NCI-H128 (cell line): Measurements from ENCODE around the gene NUBP1.
"Not testable (repeated sequence)": the region's sequence is repeated elsewhere in the genome, so short reads cannot be mapped to it uniquely, and the experiment has no call there.

Experiments used
- DNase-seq: peaks from one replicate; lab custom pipeline; 2025; ENCODE audit not compliant: unreplicated experiment; lab: John Stamatoyannopoulos, UW

NUBP1 gene

DNA sequence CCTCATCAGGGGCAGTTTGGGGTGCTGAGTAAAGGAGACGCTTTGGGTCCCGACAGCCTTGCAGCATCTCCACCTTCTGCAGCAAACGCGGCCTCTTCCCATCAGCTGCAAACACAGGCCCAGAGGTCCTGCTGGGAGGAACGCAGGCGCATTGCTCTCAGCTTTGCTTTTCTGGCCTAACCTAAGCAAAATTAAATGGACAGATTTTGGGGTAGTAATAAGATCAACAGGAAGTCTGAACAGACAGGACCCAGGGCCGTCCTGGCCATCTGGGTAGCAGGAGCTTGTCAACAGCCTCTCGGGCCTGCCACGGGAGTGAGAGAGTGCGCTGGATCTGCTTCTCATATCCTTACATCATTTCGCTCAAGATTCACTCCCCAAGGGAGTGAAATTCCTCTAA is 7.2 kb downstream of the NUBP1 start:
- no peak for DNase-seq

DNA sequence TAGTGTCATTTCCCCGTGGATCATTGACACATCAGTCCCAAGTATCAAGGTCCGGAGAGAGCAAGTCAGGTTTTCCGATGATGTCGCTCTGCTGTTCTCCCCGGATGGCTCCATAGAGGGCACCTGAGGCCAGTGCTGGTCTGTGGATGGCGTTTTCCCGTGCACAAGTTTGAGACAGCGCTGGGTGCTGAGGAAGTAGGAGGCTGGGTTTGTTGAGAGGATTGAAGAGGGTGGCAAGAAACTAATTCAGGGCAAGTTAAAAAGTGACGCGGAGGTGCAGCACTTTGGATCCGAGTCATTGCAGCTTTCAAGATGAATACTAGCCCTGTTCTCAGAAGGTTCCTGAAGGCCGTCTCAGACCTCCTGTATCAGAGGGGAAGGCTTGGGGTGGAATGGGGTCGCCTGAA is 7.7 kb downstream of the NUBP1 start:
- no peak for DNase-seq

DNA sequence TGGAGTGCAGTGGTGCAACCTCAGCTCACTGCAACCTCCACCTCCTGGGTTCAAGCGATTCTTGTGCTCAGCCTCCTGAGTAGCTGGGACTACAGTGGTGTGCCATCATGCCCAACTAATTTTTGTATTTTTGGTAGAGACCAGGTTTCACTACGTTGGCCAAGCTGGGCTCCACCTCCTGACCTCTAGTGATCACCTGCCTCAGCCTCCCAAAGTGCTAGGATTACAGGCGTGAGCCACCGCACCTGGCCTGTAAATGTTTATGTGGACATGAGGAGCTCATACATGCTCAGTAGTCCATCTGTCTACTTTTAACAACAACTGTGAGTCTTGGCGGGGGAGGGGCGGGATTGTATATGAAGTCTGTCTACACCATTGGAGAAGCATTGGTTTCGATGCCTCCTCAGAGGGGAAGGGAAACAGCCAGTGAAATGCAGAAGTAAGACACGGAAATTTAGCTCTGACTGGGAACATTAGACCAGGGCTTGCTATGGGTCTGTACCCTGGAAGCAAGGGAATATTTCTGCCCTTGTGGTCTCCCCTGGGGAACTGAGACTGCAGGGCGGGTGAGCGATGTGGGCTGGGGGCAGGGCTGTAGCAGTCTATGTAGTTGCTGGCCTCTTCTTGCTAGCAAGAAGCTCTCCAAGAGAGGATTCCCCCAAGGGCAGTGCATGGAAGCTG is 9.3 kb downstream of the NUBP1 start:
- no peak for DNase-seq

DNA sequence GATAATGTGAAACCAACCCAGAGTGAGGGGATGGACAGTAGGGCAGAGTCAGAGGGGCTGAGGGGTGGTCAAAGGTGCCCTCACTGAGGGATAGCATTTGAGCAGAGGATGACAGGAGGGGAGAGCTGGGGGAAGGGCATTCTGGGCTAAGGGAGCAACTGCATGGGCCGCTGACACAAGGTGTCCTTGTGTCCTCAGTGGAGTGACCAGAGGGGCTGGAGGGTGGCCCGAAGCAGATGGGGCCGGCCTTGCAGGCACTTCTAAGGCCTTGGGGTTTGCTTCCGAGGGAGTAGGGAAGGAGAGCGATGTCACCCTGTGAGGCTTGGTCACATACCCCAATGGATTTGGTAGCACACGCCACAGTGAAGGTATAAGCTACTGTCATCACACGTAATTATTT is 10.0 kb downstream of the NUBP1 start:
- no peak for DNase-seq

DNA sequence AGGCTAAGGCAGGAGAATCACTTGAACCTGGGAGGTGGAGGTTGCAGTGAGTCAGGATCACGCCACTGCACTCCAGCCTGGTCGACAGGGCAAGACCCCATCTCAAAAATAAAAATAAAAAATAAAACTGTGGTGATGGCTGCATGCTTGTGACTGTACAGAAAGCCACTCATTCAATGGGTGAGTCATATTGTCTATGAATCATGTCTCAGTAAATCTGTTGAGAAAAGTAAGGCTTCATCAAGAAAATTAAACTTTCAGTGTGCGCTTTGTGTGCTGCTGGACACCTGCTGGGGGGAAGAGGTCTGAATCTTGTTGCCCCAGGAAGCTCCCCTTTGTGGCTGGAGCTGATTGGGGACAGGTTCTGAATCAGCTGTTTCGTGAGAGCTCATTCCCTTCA is 11.3 kb downstream of the NUBP1 start:
- DNase-seq, result no peak

DNA sequence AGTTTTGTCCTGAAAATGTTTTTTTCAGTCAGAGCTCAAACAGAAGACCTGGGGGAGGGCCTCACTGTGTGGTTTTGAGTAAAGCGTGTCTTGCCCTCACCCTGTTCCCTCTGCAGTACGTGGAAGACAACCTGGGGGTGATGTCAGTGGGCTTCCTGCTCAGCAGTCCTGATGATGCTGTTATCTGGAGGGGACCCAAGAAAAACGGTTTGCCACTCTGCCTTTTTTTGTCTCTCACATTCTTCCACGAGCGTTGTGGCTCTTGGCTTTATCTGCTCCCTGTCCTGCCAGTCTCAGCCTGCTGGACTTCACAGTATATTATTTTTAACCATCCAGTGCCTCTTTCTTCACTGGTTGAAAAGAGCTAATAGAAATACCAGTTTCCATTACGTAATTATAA is 12.9 kb downstream of the NUBP1 start:
- DNase-seq, result no peak

DNA sequence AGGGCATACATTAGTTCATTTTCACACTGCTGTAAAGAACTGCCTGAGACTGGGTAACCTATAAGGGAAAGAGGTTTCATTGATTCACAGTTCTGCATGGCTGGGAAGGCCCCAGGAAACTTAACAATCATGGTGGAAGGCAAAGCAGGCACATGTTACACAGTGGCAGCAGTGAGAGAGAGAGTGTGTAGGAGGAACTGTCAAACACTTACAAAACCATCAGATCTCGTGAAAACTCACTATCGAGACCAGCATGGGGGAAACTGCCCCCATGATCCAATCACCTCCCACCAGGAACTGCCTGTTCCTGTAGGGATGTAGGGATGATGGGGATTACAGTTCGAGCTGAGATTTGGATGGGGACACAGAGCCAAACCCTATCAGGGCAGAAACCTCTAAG is 17.2 kb downstream of the NUBP1 start:
- DNase-seq, result no peak

DNA sequence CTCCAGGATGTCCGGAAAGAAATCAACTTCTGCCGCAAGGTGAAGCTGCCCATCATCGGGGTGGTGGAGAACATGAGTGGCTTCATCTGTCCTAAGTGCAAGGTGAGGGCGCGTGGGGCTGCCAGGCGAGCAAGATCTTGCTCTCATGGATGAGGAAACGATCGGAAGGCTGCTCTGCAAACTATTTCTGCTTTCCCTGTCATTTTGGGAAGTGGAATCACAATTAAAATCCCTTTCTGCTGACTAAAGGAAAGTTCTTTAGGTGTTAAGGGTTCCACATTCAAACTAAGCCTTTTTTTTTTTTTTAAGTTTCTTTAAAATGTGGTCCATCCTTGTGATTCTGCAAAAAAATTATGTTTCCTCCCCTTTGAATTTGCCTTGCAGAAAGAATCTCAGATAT is 17.7 kb downstream of the NUBP1 start:
- DNase-seq, result no peak

DNA sequence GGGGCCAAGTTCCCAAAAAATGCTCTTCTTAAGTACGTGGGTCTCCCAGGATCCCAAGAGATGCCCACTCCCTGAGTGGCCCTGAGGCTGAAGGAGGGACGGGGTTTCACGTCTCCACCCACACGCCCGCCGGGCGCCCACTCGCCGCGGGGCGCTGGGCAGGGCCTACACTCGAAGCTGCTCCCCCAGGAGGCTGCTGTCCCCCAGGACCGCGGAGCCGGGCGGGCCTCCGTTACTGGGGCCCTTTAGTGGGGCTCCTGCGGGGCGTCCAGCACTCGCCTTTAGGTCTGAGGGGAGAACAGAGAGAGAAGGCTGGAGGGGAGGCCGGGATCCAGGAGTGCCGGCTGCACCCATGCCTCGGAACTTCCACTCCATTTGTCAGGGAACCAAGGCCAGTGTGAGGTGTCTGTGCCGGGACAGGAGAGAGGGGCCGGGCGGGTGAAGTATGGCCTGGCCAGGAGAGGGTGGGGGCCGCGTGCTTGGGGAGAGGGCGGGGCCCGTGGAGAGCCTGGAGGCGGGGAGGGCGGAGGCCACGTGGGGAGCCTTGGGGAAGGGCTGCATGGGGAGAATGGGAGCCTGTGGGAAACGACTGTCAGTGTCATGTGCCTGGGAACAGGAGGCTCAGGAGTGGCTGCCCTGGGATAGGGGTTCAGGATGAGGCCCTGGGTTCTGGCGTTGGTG is 18.8 kb downstream of the NUBP1 start:
- DNase-seq, result no peak

DNA sequence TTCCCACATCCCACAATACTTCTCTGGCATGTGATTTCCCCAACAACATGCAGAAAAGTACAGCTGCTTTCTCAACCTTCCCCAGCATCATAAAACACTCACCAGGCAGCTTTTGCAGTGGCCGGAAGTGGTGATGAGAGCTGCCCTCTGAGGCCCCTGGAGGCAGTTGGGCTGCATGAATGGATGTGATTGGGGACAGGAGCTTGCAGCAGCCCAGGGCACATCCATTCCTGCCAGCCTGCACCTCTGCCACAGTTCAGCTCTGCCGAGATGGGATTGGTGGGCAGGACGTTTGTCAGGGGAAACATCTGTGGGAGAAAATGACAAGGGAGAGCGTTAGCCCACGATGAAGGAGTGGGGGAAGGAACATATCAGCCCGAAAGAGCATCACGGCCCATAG is 19.8 kb downstream of the NUBP1 start:
- DNase-seq, result no peak

DNA sequence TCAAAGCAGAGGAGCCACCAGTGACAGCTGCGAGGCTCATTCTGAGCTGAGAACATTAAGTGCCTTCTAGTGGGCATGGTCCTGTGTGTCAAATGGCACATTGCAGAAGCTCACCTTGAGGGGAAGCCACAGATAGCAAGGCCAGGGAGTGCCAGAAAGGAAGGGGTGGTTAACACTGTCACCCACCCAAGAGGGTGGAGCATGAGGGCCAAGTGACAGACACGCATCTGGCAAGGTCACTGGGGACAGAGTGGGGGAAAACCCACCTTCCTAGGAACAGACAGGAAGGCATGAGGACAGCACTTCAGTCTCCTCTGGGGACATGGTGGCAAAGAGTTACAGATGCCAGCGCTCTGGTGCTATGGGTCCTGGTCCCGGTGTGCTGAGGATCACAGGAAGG is 22.1 kb downstream of the NUBP1 start:
- no peak for DNase-seq

DNA sequence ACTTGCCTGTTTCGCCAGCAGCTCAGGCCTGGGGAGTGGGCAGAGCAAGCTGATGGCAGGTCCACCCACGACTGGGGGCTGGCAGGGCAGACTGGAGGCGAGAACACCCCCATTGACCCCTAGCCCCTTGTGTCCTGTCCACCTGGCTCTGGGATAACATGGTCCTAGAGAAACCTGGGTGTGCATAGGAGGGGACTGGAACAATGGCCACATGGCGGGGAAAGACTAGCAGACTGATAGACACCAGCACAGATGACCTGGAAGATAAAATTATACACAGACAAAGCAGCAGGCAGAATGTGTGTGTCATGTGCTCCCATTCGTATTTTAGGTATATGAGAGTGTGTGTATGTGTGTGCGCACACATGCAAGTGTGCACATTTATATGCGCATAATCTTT is 23.5 kb downstream of the NUBP1 start:
- no peak for DNase-seq

DNA sequence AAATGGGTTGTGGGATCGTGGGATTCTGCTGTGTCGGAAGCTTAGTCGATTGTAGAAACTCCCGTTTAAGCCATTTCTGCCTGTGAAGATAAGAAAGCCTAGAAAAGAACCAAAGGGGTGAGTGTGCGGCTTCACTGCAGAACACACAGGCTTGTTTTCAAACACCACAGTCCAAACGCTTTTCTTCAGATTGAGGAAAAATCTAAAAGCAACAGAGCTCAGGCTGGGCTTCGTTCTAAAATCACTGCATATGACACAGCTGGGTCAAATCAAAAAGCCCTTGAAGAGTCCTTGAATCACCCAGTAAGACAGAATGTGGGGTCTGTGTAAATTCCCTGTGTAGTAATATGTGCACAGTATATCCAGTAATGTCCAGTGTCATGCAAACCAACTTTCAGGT is 25.7 kb downstream of the NUBP1 start:
- DNase-seq, result no peak

DNA sequence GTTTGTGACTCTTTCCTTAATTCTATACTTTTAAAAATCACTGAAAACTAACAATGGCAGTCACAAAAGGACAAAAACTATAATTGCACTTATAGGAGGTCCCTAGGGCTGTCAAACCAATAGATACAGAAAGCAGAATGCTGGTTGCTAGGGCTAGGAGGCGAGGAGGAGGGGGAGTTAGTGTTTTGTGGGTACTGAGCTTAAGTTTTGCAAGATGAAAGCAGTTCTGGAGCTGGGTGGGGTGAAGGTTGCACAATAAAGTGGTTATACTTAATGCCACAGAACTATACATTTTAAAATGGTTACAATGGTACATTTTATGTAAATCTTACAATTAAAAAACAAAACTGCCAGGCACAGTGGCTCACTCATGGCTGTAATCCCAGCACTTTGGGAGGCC is 27.3 kb downstream of the NUBP1 start:
- no peak for DNase-seq

DNA sequence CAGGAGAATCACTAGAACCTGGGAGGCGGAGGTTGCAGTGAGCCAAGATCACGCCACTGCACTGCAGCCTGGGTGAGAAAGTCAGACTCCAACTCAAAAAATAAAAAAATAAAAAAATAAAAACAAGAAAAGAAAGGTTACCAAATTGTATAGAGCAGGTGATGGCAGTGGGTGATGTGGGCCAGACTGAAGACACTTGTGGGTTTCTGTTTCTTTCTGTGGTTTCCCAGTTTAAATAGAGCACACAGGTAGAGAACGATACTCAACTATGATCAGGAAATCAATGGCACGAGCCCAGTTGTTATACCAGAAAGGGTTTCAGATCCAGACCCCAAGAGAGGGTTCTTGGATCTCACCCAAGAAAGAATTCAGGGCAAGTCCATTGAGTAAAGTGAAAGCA is 32.6 kb downstream of the NUBP1 start:
- no peak for DNase-seq

DNA sequence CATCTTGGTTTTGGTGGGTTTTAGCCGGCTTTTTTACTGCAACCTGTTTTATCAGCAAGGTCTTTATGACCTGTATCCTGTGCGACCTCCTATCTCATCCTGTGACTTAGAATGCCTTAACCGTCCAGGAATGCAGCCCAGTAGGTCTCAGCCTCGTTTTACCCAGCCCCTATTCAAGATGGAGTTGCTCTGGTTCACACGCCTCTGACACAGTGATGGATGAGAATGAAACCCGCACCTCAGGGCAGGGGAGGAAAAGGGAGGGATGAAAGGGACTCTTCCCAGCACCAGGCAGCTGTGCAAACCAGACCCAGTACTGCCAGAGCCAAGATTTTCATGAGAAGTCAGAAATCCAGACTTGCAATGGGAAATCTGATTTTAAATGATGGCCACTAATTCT is 33.3 kb downstream of the NUBP1 start:
- DNase-seq, result not testable (repeated sequence)

DNA sequence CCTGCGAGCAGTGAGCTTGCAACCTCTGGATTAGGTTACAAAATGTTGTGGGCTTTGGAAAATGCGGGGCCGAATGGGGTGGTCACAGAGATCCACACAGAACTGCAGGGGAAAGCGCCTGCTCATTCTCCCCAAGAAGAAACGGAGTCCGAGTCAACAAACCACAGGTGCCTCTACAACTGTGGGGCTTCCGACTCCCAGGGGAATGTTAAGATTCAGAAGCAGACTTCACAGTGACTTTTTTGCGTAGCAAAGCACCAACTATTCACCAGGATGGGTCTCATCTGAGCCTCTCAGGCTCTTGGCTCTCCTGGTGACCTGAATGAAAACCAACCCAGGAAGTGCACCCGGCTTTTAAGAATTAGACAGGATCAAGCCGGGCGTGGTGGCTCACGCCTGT is 33.7 kb downstream of the NUBP1 start:
- no peak for DNase-seq

DNA sequence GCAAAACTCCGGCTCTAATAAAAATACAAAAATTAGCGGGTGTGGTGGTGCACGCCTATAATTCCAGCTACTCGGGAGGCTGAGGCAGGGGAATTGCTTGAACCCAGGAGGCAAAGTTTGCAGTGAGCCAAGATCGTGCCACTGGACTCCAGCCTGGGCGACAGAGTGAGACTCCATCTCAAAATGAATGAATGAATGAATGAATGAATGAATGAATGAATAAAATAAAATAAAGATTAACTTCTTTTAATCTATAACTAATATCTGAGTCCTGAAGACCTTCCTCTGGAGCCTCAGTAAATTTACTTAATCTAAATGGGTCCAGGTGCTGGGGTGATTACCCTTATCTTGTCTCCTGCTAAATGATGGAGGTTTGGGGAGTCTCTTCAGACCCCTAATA is 36.3 kb downstream of the NUBP1 start:
- DNase-seq, result not testable (repeated sequence)

DNA sequence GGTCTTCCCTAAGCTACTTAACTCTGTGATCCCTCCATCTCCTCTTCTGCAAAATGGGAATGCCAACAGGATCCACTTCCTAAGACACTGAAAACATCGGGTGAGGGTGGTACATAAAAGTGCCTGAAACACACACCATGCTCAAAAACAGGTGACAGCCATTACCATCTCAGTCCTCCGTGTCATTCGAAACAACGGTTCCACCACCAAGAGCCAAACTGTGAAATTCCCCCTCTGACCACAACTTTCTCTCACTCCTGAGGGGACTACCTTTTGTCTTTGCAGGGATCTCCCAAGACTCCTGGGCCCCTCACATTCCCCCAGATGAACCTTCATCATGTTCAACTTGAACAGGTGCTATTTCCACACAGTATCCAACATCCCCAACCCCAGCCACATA is 37.0 kb downstream of the NUBP1 start:
- DNase-seq, result no peak

DNA sequence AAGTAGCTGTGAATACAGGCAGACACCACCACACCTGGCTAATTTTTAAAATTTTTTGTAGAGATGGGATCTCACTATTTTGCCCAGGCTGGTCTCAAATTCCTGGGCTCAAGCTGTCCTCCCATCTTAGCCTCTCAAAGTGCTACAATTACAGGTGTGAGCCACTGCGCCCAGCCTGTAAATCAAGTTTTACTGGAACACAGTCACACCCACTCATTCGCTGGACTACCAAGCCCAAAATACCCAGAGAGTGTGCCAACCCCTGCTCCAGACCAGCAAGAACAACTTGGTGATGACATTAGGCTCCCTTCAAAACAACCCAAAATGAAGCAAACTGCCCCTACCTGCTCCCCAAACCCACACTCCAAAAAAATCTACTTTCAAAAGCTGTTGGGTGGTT is 39.0 kb downstream of the NUBP1 start:
- DNase-seq, result no peak

DNA sequence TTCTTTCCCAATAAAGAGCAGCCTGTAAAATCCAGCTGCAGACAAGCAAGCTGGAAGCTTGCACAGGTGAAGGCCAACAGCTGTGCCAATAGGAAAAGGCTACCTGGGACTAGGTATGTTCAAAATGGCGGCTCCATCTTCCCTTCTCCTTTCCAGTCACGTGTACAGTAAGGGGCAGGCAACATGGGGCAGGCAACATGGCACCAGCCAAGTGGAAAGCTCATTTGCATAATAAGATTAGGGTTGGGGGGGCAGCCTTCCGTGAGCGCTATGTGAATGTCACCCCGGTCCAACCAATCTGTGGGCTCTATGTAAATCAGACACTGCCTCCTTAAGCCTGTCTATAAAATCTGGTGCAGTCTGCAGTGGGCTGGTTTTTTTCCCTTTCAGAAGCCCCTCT is 43.7 kb downstream of the NUBP1 start:
- DNase-seq, result no peak

DNA sequence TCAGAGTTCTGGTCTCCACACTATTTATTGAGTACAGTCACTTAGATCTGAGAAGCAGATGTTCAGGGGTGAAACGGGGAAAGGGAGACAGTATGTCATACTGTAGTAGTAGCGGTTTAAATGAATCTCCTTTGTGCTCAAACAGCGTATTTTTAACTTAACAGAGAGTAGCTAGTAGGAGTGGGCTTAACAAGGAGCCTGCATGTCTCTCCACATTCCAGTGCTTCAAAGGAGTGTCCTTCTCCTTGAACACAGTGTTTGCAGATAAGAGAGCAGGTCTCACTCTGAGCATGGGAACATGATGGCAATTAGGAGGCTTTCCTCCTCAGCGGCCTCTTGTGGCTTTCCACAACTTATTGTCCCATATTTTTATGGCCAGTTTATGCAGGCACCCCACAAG is 45.0 kb downstream of the NUBP1 start:
- DNase-seq, result not testable (repeated sequence)

DNA sequence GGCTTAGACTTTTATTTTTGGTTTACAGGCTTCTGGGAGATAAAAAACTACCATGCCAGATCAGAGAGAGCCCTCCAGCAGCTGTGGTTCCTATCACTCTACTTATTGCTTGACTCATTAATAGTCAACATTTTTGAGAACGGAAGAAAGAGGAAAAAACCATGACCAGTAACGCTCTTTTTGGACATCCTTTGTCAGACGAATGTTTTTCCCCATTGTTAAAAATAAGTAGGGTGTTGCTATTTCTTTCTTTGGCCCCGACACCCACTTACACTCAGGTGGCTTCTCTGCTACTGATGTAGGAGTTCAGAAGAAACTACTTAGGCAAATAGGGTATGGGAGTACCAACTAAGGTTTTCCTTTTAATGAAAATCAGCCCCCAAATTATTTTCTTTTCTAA is 47.4 kb downstream of the NUBP1 start:
- no peak for DNase-seq
